ENCODE results near the gene SASH1.

The SASH1 gene

DNA sequence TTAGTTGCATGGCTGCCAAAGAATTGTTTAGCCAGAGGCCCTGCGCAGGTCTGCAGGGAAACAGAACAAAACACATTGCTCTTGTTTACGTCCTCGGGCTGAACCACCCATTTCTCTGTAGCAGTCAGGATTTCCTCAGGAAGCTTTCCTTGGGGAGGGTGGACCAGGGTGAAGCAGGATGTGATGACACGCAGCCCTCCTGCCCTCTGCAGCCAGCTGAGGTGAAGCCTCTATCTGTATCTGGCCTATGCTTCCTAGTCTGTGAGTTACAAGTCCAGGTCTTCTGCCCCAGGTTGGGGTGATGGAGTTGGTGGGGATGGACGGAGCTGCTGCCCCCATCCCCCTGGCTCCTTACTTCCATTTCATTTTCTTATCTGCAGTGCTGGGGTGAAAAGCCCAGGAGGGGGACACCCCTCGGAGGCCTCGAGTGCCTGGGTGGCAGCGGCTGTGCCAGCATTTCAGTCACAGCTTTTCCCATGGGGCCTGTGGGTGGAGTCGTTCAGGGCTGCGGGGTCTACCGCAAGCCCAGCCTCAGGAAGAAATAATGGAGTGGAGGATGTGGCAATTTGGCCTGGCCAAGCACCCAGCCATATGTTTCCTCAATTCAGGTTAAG, 24.9 kb downstream of the SASH1 start:
- TF ChIP-seq GATA3 (IDR thresholded peaks at IDR 0.05; ENCODE audit: low read depth, low read length) (no peak), GATA2 (IDR thresholded peaks at IDR 0.05; ENCODE audit: low read depth, low read length) (no peak)

DNA sequence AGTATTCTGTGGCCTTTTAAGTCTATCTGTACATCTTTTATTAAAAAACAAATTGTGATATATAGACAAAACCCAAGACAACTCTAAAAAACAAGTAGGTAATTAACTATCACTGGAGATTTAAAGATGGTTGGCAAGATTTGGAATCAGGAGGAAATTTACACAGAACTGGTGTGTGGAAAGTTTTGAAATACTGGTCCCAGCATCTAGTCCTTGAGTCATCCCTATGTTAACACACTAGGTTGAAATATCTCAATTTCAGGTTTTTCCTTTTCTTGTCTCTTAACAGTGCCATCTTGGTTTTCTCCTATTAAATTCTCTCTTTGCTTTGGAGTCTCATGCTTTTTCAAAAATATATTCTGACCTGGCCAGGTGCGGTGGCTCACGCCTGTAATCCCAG, 27.5 kb downstream of the SASH1 start:
- no peak for TF ChIP-seq GATA2 (IDR thresholded peaks at IDR 0.05; ENCODE audit: low read depth, low read length)
- TF ChIP-seq GATA3 (IDR thresholded peaks at IDR 0.05; ENCODE audit: low read depth, low read length): no peak

GRCh38 chr6:148374040-148374774, 31.6 kb downstream of the SASH1 start:
- TF ChIP-seq GATA2 (IDR thresholded peaks at IDR 0.05; ENCODE audit: low read depth, low read length): no peak
- no peak for TF ChIP-seq GATA3 (IDR thresholded peaks at IDR 0.05; ENCODE audit: low read depth, low read length)

- TF ChIP-seq GATA2 (IDR thresholded peaks at IDR 0.05; ENCODE audit: low read depth, low read length) (no peak), GATA3 (IDR thresholded peaks at IDR 0.05; ENCODE audit: low read depth, low read length) (no peak)
Measured at GRCh38 chr6:148375401-148375800, 32.8 kb downstream of the SASH1 start.

GRCh38 chr6:148379481-148379880, 36.8 kb downstream of the SASH1 start:
- TF ChIP-seq GATA3 (IDR thresholded peaks at IDR 0.05; ENCODE audit: low read depth, low read length): no peak
- no peak for TF ChIP-seq GATA2 (IDR thresholded peaks at IDR 0.05; ENCODE audit: low read depth, low read length)

DNA sequence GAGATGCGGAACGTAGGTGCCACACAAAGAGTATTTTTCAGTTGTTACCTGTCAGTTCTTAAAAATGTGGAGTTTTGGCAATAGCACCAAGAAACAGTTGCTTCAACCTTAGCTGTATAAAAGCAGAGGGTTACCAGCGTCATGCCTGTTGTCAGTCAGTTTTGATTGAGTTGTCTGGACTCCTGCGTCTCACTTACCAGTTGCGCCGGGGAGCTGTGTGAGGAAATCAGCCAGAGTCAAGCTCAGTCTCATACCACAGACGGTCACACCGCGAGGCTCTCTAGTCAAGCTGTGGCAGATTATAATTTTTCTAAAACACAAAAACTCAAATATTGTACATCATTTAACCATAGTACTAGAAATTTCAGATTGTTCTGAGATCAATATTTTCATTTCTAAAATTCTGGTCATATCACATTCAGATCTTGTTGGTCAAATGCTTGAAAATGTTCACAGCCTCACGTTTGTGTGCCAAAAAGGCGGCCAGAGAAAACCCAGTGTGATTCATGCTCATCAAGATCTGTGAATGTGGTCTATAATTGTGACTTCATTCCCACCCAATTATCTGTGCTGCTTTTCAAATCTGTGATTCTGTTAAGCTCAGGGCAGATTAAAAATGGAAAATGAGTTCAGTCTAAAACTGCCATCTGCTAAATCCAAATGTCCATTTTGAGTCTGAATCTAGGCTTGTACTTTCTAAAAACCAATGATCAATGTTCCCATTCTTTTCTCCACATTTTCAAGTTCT, 37.5 kb downstream of the SASH1 start:
- no peak for TF ChIP-seq GATA2 (IDR thresholded peaks at IDR 0.05; ENCODE audit: low read depth, low read length)
- no peak for TF ChIP-seq GATA3 (IDR thresholded peaks at IDR 0.05; ENCODE audit: low read depth, low read length)

- TF ChIP-seq GATA3 (IDR thresholded peaks at IDR 0.05; ENCODE audit: low read depth, low read length) (no peak), GATA2 (IDR thresholded peaks at IDR 0.05; ENCODE audit: low read depth, low read length) (no peak)
Measured at GRCh38 chr6:148382861-148383260, 40.2 kb downstream of the SASH1 start.

GRCh38 chr6:148383658-148384368, 41.2 kb downstream of the SASH1 start:
- TF ChIP-seq GATA2 (IDR thresholded peaks at IDR 0.05; ENCODE audit: low read depth, low read length): no peak

GRCh38 chr6:148385379-148385778, 42.7 kb downstream of the SASH1 start:
- no peak for TF ChIP-seq GATA3 (IDR thresholded peaks at IDR 0.05; ENCODE audit: low read depth, low read length)
- no peak for TF ChIP-seq GATA2 (IDR thresholded peaks at IDR 0.05; ENCODE audit: low read depth, low read length)

DNA sequence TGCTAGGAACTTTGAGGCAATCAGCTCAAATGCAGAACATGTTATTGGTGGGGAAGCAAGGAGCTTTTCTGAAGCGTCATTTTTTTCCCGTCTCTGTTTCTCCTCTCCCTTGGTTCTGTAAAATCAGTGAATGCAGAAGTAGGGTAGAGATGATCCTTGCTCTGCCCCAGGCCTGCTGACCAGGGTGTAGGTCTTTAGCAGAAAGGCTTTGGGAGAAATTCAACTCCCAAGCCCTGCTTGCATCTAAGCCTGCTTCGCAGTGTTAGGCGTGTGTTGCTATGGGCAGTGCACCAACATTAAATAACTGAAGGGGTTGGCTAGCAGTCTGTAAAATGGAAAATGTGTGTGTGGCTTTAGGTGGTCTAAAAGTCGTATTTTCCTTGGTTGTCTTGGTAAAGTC, 45.9 kb downstream of the SASH1 start:
- TF ChIP-seq GATA3 (IDR thresholded peaks at IDR 0.05; ENCODE audit: low read depth, low read length) (no peak), GATA2 (IDR thresholded peaks at IDR 0.05; ENCODE audit: low read depth, low read length) (no peak)

- no peak for TF ChIP-seq GATA3 (IDR thresholded peaks at IDR 0.05; ENCODE audit: low read depth, low read length)
- TF ChIP-seq GATA2 (IDR thresholded peaks at IDR 0.05; ENCODE audit: low read depth, low read length): no peak
Measured at GRCh38 chr6:148389086-148389485, 46.4 kb downstream of the SASH1 start.

GRCh38 chr6:148389917-148390316, 47.3 kb downstream of the SASH1 start:
- no peak for TF ChIP-seq GATA2 (IDR thresholded peaks at IDR 0.05; ENCODE audit: low read depth, low read length)

- TF ChIP-seq GATA2 (IDR thresholded peaks at IDR 0.05; ENCODE audit: low read depth, low read length): no peak
Measured at GRCh38 chr6:148392671-148393070, 50.0 kb downstream of the SASH1 start.

DNA sequence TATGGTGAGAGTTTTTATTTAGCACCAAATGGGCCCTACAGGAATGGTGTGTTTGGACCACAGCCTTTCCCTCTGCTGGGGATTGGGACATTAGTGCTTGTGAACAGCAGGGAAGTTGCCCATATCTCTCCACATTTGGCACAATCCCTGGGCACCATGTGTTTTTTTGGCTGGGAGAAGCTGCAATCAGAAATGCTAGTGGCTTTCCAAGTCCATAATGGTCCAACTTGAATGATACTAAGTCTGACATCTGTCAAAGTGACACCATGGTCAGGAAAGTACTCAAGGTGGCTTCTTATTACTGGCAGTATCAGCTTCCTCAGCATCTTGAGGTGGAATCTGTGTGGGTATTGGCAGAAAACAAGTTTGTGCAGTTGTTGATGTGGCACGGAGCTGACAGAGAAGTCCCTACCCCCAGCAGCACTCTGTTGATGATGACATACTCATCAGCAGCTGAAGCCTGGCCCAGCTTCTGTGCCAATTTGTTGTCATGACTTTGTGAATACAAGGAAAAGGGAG, 53.0 kb downstream of the SASH1 start:
- TF ChIP-seq GATA3 (IDR thresholded peaks at IDR 0.05; ENCODE audit: low read depth, low read length): no peak
- TF ChIP-seq GATA2 (IDR thresholded peaks at IDR 0.05; ENCODE audit: low read depth, low read length): no peak

All from SH-SY5Y (cell line).